HEK293 (cell line): ENCODE data around the gene PRKG1.

Experiments used
- AEBP2 ChIP-seq: fragments of 450-650 bp; formaldehyde crosslinking; IDR thresholded peaks from 2 replicates; pipeline ENCODE4 v1.5.1; 2016; ENCODE audit warnings: missing biosample characterization, missing genetic modification characterization, borderline replicate concordance
- BCL11B ChIP-seq: fragments of 450-650 bp; formaldehyde crosslinking; IDR thresholded peaks from 2 replicates; pipeline ENCODE4 v1.5.1; 2016; ENCODE audit warnings: low read depth, missing biosample characterization, missing genetic modification characterization
- HOXC10 ChIP-seq: sonication (generic); formaldehyde crosslinking; IDR thresholded peaks from 2 replicates; pipeline ENCODE4 v1.8.1; 2023; ENCODE audit warnings: mild to moderate bottlenecking, missing genetic modification reagents
- KLF1 ChIP-seq: fragments of 450-650 bp; formaldehyde crosslinking; IDR thresholded peaks from 2 replicates; pipeline ENCODE4 v1.5.1; 2016; ENCODE audit warnings: missing biosample characterization, missing genetic modification characterization
- KLF8 ChIP-seq: fragments of 450-650 bp; formaldehyde crosslinking; IDR thresholded peaks from 2 replicates; pipeline ENCODE4 v1.5.1; 2016; ENCODE audit warnings: missing biosample characterization, missing genetic modification characterization
- KLF9 ChIP-seq: fragments of 450-650 bp; formaldehyde crosslinking; IDR thresholded peaks from 2 replicates; pipeline ENCODE4 v1.5.1; 2016; ENCODE audit warnings: missing biosample characterization, missing genetic modification characterization, low read depth
- SCRT2 ChIP-seq: fragments of 450-650 bp; formaldehyde crosslinking; IDR thresholded peaks from 2 replicates; pipeline ENCODE4 v1.5.1; 2016; ENCODE audit warnings: missing biosample characterization, missing genetic modification characterization
- SP7 ChIP-seq: fragments of 450-650 bp; formaldehyde crosslinking; IDR thresholded peaks from 2 replicates; pipeline ENCODE4 v1.5.1; 2016; ENCODE audit warnings: missing biosample characterization, missing genetic modification characterization
- ZBTB7A ChIP-seq: fragments of 450-650 bp; formaldehyde crosslinking; IDR thresholded peaks from 2 replicates; pipeline ENCODE4 v1.5.1; 2016; ENCODE audit warnings: low read depth, missing biosample characterization, missing genetic modification characterization
- ZBTB8A ChIP-seq: fragments of 450-650 bp; formaldehyde crosslinking; IDR thresholded peaks from 2 replicates; pipeline ENCODE4 v1.5.1; 2016; ENCODE audit warnings: missing biosample characterization, missing genetic modification characterization
- ZNF155 ChIP-seq: fragments of 450-650 bp; formaldehyde crosslinking; IDR thresholded peaks from 2 replicates; pipeline ENCODE4 v1.5.1; 2016; ENCODE audit warnings: missing biosample characterization, missing genetic modification characterization
- ZNF157 ChIP-seq: fragments of 450-650 bp; formaldehyde crosslinking; IDR thresholded peaks from 2 replicates; pipeline ENCODE4 v1.5.1; 2016; ENCODE audit warnings: missing biosample characterization, missing genetic modification characterization
- ZNF174 ChIP-seq: fragments of 450-650 bp; formaldehyde crosslinking; IDR thresholded peaks from 2 replicates; pipeline ENCODE4 v1.5.0; 2017; ENCODE audit warnings: missing biosample characterization, mild to moderate bottlenecking, missing genetic modification characterization
- ZNF2 ChIP-seq: fragments of 450-650 bp; formaldehyde crosslinking; IDR thresholded peaks from 2 replicates; pipeline ENCODE4 v1.5.1; 2016; ENCODE audit warnings: missing biosample characterization, missing genetic modification characterization
- ZNF223 ChIP-seq: fragments of 450-650 bp; formaldehyde crosslinking; IDR thresholded peaks from 2 replicates; pipeline ENCODE4 v1.5.1; 2016; ENCODE audit warnings: missing biosample characterization, missing genetic modification characterization
- ZNF239 ChIP-seq: fragments of 450-650 bp; formaldehyde crosslinking; IDR thresholded peaks from 2 replicates; pipeline ENCODE4 v1.5.1; 2016; ENCODE audit warnings: missing biosample characterization, missing genetic modification characterization
- ZNF24 ChIP-seq: fragments of 450-650 bp; formaldehyde crosslinking; IDR thresholded peaks from 2 replicates; pipeline ENCODE4 v1.5.1; 2016; ENCODE audit warnings: missing biosample characterization, missing genetic modification characterization
- ZNF350 ChIP-seq: fragments of 450-650 bp; formaldehyde crosslinking; IDR thresholded peaks from 2 replicates; pipeline ENCODE4 v1.5.0; 2017; ENCODE audit warnings: missing biosample characterization, mild to moderate bottlenecking, missing genetic modification characterization
- ZNF366 ChIP-seq: fragments of 450-650 bp; formaldehyde crosslinking; conservative IDR thresholded peaks from 2 replicates; pipeline ENCODE4 v1.5.1; 2016; ENCODE audit warnings: missing biosample characterization, missing genetic modification characterization
- ZNF433 ChIP-seq: fragments of 450-650 bp; formaldehyde crosslinking; IDR thresholded peaks from 2 replicates; pipeline ENCODE4 v1.5.1; 2016; ENCODE audit warnings: missing biosample characterization, missing genetic modification characterization, low read depth
- ZNF501 ChIP-seq: fragments of 450-650 bp; formaldehyde crosslinking; IDR thresholded peaks from 2 replicates; pipeline ENCODE4 v1.5.1; 2016; ENCODE audit warnings: missing biosample characterization, missing genetic modification characterization
- ZNF529 ChIP-seq: fragments of 450-650 bp; formaldehyde crosslinking; IDR thresholded peaks from 2 replicates; pipeline ENCODE4 v1.5.1; 2017; ENCODE audit warnings: missing genetic modification characterization, missing biosample characterization; ENCODE audit not compliant: insufficient replicate concordance
- ZNF548 ChIP-seq: fragments of 450-650 bp; formaldehyde crosslinking; IDR thresholded peaks from 2 replicates; pipeline ENCODE4 v1.5.1; 2016; ENCODE audit warnings: missing biosample characterization, missing genetic modification characterization
- ZNF585B ChIP-seq: fragments of 450-650 bp; formaldehyde crosslinking; IDR thresholded peaks from 2 replicates; pipeline ENCODE4 v1.5.1; 2016; ENCODE audit warnings: missing biosample characterization, missing genetic modification characterization
- ZNF621 ChIP-seq: fragments of 450-650 bp; formaldehyde crosslinking; IDR thresholded peaks from 2 replicates; pipeline ENCODE4 v1.5.1; 2017; ENCODE audit warnings: missing biosample characterization, missing genetic modification characterization
- ZNF677 ChIP-seq: fragments of 450-650 bp; IDR thresholded peaks from 2 replicates; pipeline ENCODE4 v1.5.0; 2018; ENCODE audit warnings: missing biosample characterization, mild to moderate bottlenecking, missing genetic modification characterization, moderate library complexity
- ZNF768 ChIP-seq: fragments of 450-650 bp; formaldehyde crosslinking; IDR thresholded peaks from 2 replicates; pipeline ENCODE4 v1.5.1; 2018; ENCODE audit warnings: missing biosample characterization, mild to moderate bottlenecking, missing genetic modification characterization
- TF ChIP-seq, protein P1 (sequence below): fragments of 450-650 bp; formaldehyde crosslinking; IDR thresholded peaks from 2 replicates; pipeline ENCODE4 v1.5.1; 2017; ENCODE audit warnings: missing biosample characterization, mild to moderate bottlenecking, missing genetic modification characterization, moderate library complexity
- TF ChIP-seq, protein P2 (sequence below): fragments of 450-650 bp; formaldehyde crosslinking; IDR thresholded peaks from 2 replicates; pipeline ENCODE4 v1.5.1; 2016; ENCODE audit warnings: missing biosample characterization, missing genetic modification characterization
- TF ChIP-seq, protein P3 (sequence below): fragments of 450-650 bp; formaldehyde crosslinking; IDR thresholded peaks from 2 replicates; pipeline ENCODE4 v1.5.1; 2016; ENCODE audit warnings: missing biosample characterization, missing genetic modification characterization
- TF ChIP-seq, protein P4 (sequence below): fragments of 450-650 bp; formaldehyde crosslinking; IDR thresholded peaks from 2 replicates; pipeline ENCODE4 v1.5.1; 2016; ENCODE audit warnings: missing biosample characterization, missing genetic modification characterization

Gene PRKG1

GRCh38 chr10:51244748-51245490 lies 170.6 kb downstream of the PRKG1 start (continued):
- TF ChIP-seq, protein P1, sequence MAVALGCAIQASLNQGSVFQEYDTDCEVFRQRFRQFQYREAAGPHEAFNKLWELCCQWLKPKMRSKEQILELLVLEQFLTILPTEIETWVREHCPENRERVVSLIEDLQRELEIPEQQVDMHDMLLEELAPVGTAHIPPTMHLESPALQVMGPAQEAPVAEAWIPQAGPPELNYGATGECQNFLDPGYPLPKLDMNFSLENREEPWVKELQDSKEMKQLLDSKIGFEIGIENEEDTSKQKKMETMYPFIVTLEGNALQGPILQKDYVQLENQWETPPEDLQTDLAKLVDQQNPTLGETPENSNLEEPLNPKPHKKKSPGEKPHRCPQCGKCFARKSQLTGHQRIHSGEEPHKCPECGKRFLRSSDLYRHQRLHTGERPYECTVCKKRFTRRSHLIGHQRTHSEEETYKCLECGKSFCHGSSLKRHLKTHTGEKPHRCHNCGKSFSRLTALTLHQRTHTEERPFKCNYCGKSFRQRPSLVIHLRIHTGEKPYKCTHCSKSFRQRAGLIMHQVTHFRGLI (tag by site-specific recombination) = no peak
- TF ChIP-seq ZNF366 (tag by site-specific recombination) = no peak
- no peak for TF ChIP-seq SCRT2 (tag by site-specific recombination)
- TF ChIP-seq ZBTB7A = no peak
- TF ChIP-seq AEBP2 = no peak
- TF ChIP-seq KLF8 (tag by site-specific recombination) = 0 out of 2 replicates have a peak, but pooled peaks have one; percentile 12
- no peak for TF ChIP-seq ZNF548
- no peak for TF ChIP-seq KLF1
- TF ChIP-seq ZNF677 (tag by site-specific recombination) = no peak
- no peak for TF ChIP-seq ZNF157
- no peak for TF ChIP-seq ZNF174 (tag by site-specific recombination)
- TF ChIP-seq, protein P2, sequence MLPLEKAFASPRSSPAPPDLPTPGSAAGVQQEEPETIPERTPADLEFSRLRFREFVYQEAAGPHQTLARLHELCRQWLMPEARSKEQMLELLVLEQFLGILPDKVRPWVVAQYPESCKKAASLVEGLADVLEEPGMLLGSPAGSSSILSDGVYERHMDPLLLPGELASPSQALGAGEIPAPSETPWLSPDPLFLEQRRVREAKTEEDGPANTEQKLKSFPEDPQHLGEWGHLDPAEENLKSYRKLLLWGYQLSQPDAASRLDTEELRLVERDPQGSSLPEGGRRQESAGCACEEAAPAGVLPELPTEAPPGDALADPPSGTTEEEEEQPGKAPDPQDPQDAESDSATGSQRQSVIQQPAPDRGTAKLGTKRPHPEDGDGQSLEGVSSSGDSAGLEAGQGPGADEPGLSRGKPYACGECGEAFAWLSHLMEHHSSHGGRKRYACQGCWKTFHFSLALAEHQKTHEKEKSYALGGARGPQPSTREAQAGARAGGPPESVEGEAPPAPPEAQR (tag by site-specific recombination) = no peak
- TF ChIP-seq SP7 (tag by site-specific recombination) = peak; percentile 38; the same call in 1 of the 2 replicates
- no peak for TF ChIP-seq ZNF239
- TF ChIP-seq, protein P3, sequence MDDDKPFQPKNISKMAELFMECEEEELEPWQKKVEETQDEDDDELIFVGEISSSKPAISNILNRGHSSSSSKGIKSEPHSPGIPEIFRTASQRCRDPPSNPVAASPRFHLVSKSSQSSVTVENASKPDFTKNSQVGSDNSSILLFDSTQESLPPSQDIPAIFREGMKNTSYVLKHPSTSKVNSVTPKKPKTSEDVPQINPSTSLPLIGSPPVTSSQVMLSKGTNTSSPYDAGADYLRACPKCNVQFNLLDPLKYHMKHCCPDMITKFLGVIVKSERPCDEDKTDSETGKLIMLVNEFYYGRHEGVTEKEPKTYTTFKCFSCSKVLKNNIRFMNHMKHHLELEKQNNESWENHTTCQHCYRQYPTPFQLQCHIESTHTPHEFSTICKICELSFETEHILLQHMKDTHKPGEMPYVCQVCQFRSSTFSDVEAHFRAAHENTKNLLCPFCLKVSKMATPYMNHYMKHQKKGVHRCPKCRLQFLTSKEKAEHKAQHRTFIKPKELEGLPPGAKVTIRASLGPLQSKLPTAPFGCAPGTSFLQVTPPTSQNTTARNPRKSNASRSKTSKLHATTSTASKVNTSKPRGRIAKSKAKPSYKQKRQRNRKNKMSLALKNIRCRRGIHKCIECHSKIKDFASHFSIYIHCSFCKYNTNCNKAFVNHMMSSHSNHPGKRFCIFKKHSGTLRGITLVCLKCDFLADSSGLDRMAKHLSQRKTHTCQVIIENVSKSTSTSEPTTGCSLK (tag by site-specific recombination) = no peak
- no peak for TF ChIP-seq ZNF585B (tag by site-specific recombination)
- no peak for TF ChIP-seq ZNF501 (tag by site-specific recombination)
- TF ChIP-seq ZNF350 = no peak
- no peak for TF ChIP-seq ZNF223 (tag by site-specific recombination)
- TF ChIP-seq ZNF768 = no peak
- no peak for TF ChIP-seq ZNF24 (tag by site-specific recombination)
- TF ChIP-seq BCL11B (tag by site-specific recombination) = peak; percentile 64; the same call in 1 of the 2 replicates
- TF ChIP-seq ZNF2 (tag by site-specific recombination) = peak; percentile 48; the same call in 1 of the 2 replicates
- TF ChIP-seq ZNF529 (tag by site-specific recombination) = no peak
- TF ChIP-seq ZNF621 (tag by site-specific recombination) = no peak
- TF ChIP-seq ZNF433 (tag by site-specific recombination) = no peak
- no peak for TF ChIP-seq HOXC10 (CRISPR knock-in tag)
- no peak for TF ChIP-seq ZNF155
- TF ChIP-seq, protein P4, sequence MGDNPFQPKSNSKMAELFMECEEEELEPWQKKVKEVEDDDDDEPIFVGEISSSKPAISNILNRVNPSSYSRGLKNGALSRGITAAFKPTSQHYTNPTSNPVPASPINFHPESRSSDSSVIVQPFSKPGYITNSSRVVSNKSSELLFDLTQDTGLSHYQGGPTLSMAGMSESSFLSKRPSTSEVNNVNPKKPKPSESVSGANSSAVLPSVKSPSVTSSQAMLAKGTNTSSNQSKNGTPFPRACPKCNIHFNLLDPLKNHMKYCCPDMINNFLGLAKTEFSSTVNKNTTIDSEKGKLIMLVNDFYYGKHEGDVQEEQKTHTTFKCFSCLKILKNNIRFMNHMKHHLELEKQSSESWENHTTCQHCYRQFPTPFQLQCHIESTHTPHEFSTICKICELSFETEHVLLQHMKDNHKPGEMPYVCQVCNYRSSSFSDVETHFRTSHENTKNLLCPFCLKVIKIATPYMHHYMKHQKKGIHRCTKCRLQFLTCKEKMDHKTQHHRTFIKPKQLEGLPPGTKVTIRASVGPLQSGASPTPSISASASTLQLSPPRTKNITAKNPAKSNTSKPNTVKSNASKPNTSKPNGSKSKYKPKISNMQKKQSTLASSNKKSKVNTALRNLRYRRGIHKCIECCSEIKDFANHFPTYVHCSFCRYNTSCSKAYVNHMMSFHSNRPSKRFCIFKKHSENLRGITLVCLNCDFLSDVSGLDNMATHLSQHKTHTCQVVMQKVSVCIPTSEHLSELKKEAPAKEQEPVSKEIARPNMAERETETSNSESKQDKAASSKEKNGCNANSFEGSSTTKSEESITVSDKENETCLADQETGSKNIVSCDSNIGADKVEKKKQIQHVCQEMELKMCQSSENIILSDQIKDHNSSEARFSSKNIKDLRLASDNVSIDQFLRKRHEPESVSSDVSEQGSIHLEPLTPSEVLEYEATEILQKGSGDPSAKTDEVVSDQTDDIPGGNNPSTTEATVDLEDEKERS (tag by site-specific recombination) = no peak
- TF ChIP-seq KLF9 = no peak
- no peak for TF ChIP-seq ZBTB8A (tag by site-specific recombination)
